ENCODE measurements around the gene LRP1B.
"Not testable (repeated sequence)": the region's sequence is repeated elsewhere in the genome, so short reads cannot be mapped to it uniquely, and the experiment has no call there.

Gene LRP1B

DNA sequence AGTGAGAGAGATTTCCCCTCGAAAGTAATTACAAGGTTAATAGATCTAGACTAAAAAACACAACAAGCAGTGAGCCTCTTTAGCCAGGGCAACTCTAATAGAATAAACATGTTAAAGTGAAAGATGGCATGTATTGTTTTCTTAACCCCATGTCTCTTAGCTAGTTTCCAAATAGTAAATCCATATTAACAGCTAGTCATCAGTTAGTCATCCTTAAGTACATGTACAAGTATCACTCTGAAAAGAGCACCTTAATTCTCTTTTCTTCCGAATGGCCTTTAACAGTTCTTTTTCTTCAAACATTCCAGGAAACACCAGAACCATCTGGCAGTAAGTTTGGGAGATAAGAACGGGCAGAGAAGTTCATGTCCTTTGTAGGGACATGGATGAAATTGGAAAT, 1480.0 kb downstream of the LRP1B start:
- no peak overlapping the region for H3K27ac ChIP-seq

DNA sequence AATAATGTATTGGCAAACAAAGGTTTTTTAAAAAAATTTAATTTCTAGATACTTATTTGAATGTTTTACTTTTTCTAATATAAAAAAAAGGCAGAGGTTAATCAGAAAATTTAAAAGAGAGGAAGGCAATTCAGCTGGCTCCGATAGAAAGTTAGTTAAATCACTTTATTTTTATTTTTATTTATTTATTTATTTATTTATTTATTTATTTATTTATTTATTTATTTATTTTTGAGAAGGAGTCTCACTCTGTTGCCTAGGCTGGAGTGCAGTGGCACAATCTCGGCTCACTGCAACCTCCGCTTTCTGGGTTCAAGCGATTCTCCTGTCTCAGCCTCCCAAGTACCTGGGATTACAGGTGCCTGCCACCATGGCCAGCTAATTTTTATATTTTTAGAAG, 1480.7 kb downstream of the LRP1B start:
- H3K27ac ChIP-seq = not testable (repeated sequence)

More for the DNA sequence above, 1480.0 kb downstream of the LRP1B start:
- TF ChIP-seq ZFX (IDR thresholded peaks at IDR 0.05; ENCODE audit: borderline replicate concordance) = no peak
- TF ChIP-seq, protein P1, sequence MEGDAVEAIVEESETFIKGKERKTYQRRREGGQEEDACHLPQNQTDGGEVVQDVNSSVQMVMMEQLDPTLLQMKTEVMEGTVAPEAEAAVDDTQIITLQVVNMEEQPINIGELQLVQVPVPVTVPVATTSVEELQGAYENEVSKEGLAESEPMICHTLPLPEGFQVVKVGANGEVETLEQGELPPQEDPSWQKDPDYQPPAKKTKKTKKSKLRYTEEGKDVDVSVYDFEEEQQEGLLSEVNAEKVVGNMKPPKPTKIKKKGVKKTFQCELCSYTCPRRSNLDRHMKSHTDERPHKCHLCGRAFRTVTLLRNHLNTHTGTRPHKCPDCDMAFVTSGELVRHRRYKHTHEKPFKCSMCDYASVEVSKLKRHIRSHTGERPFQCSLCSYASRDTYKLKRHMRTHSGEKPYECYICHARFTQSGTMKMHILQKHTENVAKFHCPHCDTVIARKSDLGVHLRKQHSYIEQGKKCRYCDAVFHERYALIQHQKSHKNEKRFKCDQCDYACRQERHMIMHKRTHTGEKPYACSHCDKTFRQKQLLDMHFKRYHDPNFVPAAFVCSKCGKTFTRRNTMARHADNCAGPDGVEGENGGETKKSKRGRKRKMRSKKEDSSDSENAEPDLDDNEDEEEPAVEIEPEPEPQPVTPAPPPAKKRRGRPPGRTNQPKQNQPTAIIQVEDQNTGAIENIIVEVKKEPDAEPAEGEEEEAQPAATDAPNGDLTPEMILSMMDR (IDR thresholded peaks at IDR 0.05) = no peak

DNA sequence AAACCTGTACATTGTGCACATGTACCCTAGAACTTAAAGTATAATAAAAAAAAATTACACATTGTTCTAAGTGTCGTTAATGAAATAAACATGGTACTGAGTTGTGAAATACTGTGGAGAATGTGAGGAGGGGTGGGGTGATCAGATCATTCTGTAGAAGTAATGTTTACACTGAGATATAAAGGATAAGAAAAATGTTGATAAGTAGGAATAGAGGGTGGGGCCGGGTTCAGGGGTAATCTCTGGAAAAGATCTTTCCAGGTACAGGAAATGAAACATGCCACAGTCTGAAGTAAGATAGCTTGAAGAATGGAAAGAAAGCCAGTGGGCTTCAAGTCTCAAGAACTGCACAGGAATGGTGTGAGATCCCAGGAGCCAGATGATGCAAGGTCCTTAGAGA, 1482.4 kb downstream of the LRP1B start:
- TF ChIP-seq, protein P1 (IDR thresholded peaks at IDR 0.05) = no peak
- no peak for TF ChIP-seq ZFX (IDR thresholded peaks at IDR 0.05; ENCODE audit: borderline replicate concordance)
- H3K27ac ChIP-seq = no peak overlapping the region

DNA sequence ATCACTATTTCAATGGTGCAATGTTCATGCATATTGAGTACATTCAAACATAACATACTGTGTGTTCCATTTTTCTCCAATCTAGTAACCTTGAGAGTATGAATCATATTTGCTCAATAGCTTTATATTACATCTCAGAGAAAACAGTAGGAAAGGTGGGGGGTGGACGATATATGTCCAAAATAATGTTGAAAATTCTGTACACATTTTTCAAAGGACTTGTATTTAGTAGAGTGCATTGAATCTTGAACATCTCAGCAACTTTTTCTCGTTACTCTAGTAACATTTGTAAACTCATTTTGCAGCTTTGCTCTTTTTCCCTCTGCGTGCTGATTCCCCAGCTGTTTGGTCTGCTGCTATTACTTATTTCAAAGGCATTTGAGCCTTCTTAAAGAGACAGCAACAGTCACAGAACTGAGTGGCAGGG, 1487.0 kb downstream of the LRP1B start:
- TF ChIP-seq, protein P1 (IDR thresholded peaks at IDR 0.05) = no peak
- TF ChIP-seq ZFX (IDR thresholded peaks at IDR 0.05; ENCODE audit: borderline replicate concordance) = no peak
- H3K27ac ChIP-seq = no peak overlapping the region

DNA sequence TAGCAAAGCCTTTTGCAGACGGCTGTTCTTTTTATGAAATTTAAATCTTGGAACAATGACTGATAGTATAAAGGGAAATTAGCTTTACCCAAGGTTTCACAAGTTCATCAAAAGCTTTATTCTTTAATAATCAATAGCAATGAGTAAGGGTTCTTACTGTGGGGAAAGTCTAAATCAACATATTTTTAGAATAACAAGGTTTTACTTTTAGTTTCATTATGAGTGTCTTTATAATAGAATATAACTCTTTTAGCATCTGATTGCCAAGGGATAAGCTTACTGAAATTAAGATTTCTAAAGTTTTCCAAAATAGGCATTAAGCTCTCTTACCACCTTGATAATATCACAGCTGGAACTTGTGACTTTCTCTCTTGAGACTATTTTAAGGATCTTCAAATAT, 1489.7 kb downstream of the LRP1B start:
- H3K27ac ChIP-seq = no peak overlapping the region
- no peak for TF ChIP-seq ZFX (IDR thresholded peaks at IDR 0.05; ENCODE audit: borderline replicate concordance)
- TF ChIP-seq, protein P1 (IDR thresholded peaks at IDR 0.05) = no peak

DNA sequence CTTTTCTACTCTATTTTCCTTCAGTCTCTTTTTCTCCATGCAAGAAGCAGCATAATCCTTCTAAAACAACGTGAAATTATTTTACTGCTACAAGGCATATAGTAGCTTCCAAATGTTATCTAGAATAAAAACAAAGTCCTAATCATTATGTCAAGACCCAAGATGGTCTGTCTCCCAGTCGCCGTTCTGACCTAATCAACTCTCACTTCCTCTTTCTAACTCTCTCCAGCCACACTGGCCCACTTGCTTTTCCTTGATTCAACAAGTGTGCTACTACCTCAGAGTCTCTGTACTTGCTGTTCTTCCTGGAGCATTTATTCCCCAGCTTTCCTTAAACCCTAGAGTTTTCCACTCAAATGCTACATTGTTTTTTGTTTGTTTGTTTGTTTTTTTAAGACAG, 1491.2 kb downstream of the LRP1B start:
- TF ChIP-seq, protein P1 (IDR thresholded peaks at IDR 0.05) = no peak
- TF ChIP-seq ZFX (IDR thresholded peaks at IDR 0.05; ENCODE audit: borderline replicate concordance) = no peak
- H3K27ac ChIP-seq = no peak overlapping the region

DNA sequence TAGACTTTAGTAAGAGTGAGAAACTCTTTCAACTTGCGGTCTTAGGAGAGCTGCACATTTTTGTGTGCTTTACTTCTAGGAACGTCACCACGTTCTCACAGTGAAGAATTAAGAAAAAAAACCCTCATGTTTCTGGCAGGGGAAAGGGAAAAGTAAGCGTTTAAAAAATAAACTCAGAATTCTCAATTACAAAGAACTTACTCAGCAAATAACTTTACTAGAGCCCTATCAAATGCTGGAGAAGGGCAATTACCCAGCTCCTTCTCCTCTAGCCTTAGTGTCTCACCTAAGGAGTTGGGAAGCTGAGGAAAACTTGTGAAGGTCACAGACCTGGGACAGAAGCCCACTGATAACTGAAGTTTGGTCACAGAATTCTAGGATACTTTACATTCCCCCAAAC, 1500.3 kb downstream of the LRP1B start:
- no peak overlapping the region for H3K27ac ChIP-seq
- TF ChIP-seq ZFX (IDR thresholded peaks at IDR 0.05; ENCODE audit: borderline replicate concordance) = no peak
- TF ChIP-seq, protein P1 (IDR thresholded peaks at IDR 0.05) = no peak

DNA sequence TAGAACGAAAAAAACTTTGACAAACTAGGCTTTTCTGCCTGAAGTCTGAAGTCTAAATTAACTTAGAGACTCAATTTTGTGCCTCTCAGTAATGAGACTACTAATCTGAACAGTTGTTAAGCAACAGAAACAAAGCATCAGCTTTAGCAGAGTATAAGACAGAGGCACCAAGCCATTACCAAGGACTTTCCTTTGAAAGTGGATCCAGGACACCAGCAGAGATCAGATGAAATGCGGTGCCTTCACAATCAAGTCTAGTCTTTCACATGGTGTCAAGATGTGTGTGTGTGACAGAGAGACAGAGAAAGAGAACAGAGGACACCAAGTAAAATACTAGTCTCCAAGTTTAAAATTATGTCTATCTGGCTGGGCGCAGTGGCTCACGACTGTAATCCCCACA, 1502.9 kb downstream of the LRP1B start:
- TF ChIP-seq ZFX (IDR thresholded peaks at IDR 0.05; ENCODE audit: borderline replicate concordance) = no peak
- TF ChIP-seq, protein P1 (IDR thresholded peaks at IDR 0.05) = no peak

More for the DNA sequence above, 1502.9 kb downstream of the LRP1B start:
- H3K27ac ChIP-seq = no peak overlapping the region
